Endothelial cell (in vitro differentiated cells): ENCODE results near the gene NECTIN3. TPM values are rescaled to one million over a fixed set of nuclear protein-coding genes. Genes with fewer than 3 reads are reported as not detected.

Source experiments
- DNase-seq: peaks from one replicate; pipeline ENCODE4 v3.0.0; 2021; ENCODE audit warnings: low spot score
- H3K27ac Mint-ChIP-seq: one replicate; pipeline ENCODE4 v1.8.0; 2021; ENCODE audit warnings: mixed read lengths, inconsistent platforms; ENCODE audit not compliant: unreplicated experiment
- H3K27me3 Mint-ChIP-seq: one replicate; pipeline ENCODE4 v1.8.0; 2021; ENCODE audit warnings: mild to moderate bottlenecking, moderate library complexity, mixed read lengths, inconsistent platforms; ENCODE audit not compliant: unreplicated experiment
- H3K36me3 Mint-ChIP-seq: one replicate; pipeline ENCODE4 v1.8.0; 2021; ENCODE audit warnings: mild to moderate bottlenecking, low read depth, mixed read lengths, inconsistent platforms; ENCODE audit not compliant: unreplicated experiment
- H3K4me1 Mint-ChIP-seq: one replicate; pipeline ENCODE4 v1.8.0; 2021; ENCODE audit warnings: mild to moderate bottlenecking, mixed read lengths, inconsistent platforms; ENCODE audit not compliant: unreplicated experiment
- H3K4me3 Mint-ChIP-seq: one replicate; pipeline ENCODE4 v1.8.0; 2021; ENCODE audit warnings: mild to moderate bottlenecking, mixed read lengths, inconsistent platforms; ENCODE audit not compliant: unreplicated experiment
- H3K9me3 Mint-ChIP-seq: one replicate; pipeline ENCODE4 v1.8.0; 2021; ENCODE audit warnings: mixed read lengths, inconsistent platforms; ENCODE audit not compliant: unreplicated experiment
- total RNA-seq: library from RNA; stranded (reverse); fragmentation: NEBNext Ultra II Directional; extraction: Animal tissue kit (Norgen Biotek cat#: 25700); gene quantifications from one replicate; pipeline ENCODE4 v1.2.1, GENCODE V29; 2021; ENCODE audit not compliant: unreplicated experiment
- TF ChIP-seq, protein P1 (sequence below): fragments of 200-600 bp; sonication (generic); IDR thresholded peaks from one replicate; pipeline ENCODE4 v1.5.0; 2021; ENCODE audit warnings: antibody characterized with exemption; ENCODE audit not compliant: unreplicated experiment

Gene NECTIN3
- total RNA-seq, 1 donor from 2014 or later, result 28.5 TPM

DNA sequence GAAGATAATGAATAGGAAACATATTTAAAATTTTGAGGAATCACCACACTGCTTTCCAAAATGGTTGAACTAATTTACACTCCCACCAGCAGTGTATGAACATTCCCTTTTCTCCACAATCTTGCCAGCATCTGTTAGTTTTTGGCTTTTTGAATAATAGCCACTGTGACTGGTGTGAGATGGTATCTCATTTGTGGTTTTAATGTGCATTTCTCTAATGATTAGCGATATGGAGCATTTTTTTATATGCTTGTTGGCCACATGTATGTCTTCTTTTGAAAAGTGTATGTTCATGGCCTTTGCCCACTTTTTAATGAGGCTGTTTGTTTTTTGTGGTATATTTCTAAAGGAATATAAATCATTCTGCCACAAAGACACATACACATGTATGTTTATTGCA is 166.3 kb downstream of the NECTIN3 start:
- Mint-ChIP-seq H3K9me3 (no peaks in the 10 kb centered on the region), H3K27me3 (peaks cover 2% of the 10 kb centered on the region), H3K4me3 (no peak overlapping the region), H3K36me3 (no peaks in the 10 kb centered on the region), H3K27ac (no peak overlapping the region), H3K4me1 (no peaks in the 10 kb centered on the region)
- DNase-seq, result no peak
- TF ChIP-seq, protein P1, sequence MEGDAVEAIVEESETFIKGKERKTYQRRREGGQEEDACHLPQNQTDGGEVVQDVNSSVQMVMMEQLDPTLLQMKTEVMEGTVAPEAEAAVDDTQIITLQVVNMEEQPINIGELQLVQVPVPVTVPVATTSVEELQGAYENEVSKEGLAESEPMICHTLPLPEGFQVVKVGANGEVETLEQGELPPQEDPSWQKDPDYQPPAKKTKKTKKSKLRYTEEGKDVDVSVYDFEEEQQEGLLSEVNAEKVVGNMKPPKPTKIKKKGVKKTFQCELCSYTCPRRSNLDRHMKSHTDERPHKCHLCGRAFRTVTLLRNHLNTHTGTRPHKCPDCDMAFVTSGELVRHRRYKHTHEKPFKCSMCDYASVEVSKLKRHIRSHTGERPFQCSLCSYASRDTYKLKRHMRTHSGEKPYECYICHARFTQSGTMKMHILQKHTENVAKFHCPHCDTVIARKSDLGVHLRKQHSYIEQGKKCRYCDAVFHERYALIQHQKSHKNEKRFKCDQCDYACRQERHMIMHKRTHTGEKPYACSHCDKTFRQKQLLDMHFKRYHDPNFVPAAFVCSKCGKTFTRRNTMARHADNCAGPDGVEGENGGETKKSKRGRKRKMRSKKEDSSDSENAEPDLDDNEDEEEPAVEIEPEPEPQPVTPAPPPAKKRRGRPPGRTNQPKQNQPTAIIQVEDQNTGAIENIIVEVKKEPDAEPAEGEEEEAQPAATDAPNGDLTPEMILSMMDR, result no peak

DNA sequence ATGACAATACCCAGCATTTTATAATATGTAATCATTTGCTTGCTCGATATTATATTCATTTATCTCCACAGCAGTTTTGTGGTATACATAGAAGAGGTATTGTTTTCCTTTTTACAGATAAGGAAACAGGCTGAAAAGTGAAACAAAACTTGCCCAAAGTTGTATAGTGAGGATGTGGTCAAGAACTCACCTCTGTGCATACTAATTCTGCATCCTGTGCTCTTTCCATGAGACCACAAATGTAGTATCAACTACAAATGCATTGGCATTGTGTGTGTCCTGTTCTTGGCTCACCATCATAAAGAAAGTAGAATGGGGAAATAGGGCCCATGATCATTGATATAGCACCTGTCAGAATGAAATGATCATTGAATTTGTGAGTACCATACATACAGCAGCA is 167.3 kb downstream of the NECTIN3 start:
- TF ChIP-seq, protein P1, result no peak
- Mint-ChIP-seq H3K9me3 (no peaks in the 10 kb centered on the region), H3K36me3 (peaks cover 4% of the 10 kb centered on the region), H3K27me3 (peaks cover 2% of the 10 kb centered on the region), H3K4me3 (no peak overlapping the region), H3K4me1 (no peaks in the 10 kb centered on the region), H3K27ac (no peak overlapping the region)
- DNase-seq, result no peak

DNA sequence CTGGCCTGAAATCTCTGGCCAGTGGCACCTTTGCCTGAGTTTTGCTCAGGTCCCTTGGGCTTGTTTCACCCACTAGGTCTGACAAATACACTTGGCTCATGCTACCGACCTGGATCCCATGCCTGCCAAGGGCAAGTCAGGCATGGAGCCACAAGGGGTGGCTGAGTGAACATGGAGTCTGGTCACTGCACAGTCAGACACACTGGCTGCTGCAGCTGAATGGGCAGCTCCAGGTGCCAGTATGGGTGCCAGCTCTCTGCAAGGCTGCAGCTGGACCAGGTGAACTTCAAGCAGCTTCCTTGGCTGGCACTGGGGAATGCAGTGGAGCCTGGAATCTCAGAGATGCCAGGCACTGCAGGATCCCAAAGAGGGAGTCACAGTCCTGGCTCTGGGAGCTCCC is 170.3 kb downstream of the NECTIN3 start:
- TF ChIP-seq, protein P1, result no peak
- Mint-ChIP-seq H3K36me3 (peaks cover 4% of the 10 kb centered on the region), H3K4me3 (no peak overlapping the region)

More for the DNA sequence above, 170.3 kb downstream of the NECTIN3 start:
- H3K27me3 Mint-ChIP-seq, result peaks cover 2% of the 10 kb centered on the region
- no peaks in the 10 kb centered on the region for H3K9me3 Mint-ChIP-seq
- no peaks in the 10 kb centered on the region for H3K4me1 Mint-ChIP-seq
- no peak overlapping the region for H3K27ac Mint-ChIP-seq
- no peak for DNase-seq
